NCI-H2107 (cell line): ENCODE measurements around the gene NFIA.

Source experiments
- DNase-seq: peaks from one replicate; lab custom pipeline; 2025; lab: John Stamatoyannopoulos, UW

NFIA gene

GRCh38 chr1:61183471-61184039 lies 101.2 kb downstream of the NFIA start:
- no peak for DNase-seq

- no peak for DNase-seq
Measured at GRCh38 chr1:61184040-61184713, 101.8 kb downstream of the NFIA start.

- no peak for DNase-seq
Measured at GRCh38 chr1:61184714-61185106, 102.3 kb downstream of the NFIA start.

- no peak for DNase-seq
Measured at GRCh38 chr1:61186753-61187152, 104.4 kb downstream of the NFIA start.

- no peak for DNase-seq
Measured at GRCh38 chr1:61187352-61188086, 105.2 kb downstream of the NFIA start.

- DNase-seq, result no peak
Measured at GRCh38 chr1:61190153-61190552, 107.8 kb downstream of the NFIA start.

- no peak for DNase-seq
Measured at GRCh38 chr1:61190618-61191432, 108.5 kb downstream of the NFIA start.

GRCh38 chr1:61191433-61191720 lies 109.0 kb downstream of the NFIA start:
- no peak for DNase-seq

GRCh38 chr1:61192663-61193330 lies 110.4 kb downstream of the NFIA start:
- DNase-seq, result no peak

- DNase-seq, result no peak
Measured at GRCh38 chr1:61193808-61194207, 111.4 kb downstream of the NFIA start.

- DNase-seq, result no peak
Measured at GRCh38 chr1:61198554-61198953, 116.2 kb downstream of the NFIA start.

- DNase-seq, result no peak
Measured at GRCh38 chr1:61201035-61201434, 118.7 kb downstream of the NFIA start.

- no peak for DNase-seq
Measured at GRCh38 chr1:61202854-61203598, 120.7 kb downstream of the NFIA start.

- DNase-seq, result no peak
Measured at GRCh38 chr1:61204528-61204927, 122.2 kb downstream of the NFIA start.

GRCh38 chr1:61207416-61207815 lies 125.1 kb downstream of the NFIA start:
- DNase-seq, result no peak

GRCh38 chr1:61208172-61208571 lies 125.8 kb downstream of the NFIA start:
- no peak for DNase-seq

- no peak for DNase-seq
Measured at GRCh38 chr1:61208831-61209230, 126.5 kb downstream of the NFIA start.

- no peak for DNase-seq
Measured at GRCh38 chr1:61210435-61211154, 128.2 kb downstream of the NFIA start.

- no peak for DNase-seq
Measured at GRCh38 chr1:61213245-61214011, 131.1 kb downstream of the NFIA start.

GRCh38 chr1:61215119-61215518 lies 132.8 kb downstream of the NFIA start:
- DNase-seq, result no peak
